IPS-11a (cell line): Measurements from ENCODE around the gene INTS11.
A peak's percentile ranks its signal among the peaks of the same experiment; 100 is the strongest.
"Not testable (repeated sequence)": the region's sequence is repeated elsewhere in the genome, so short reads cannot be mapped to it uniquely, and the experiment has no call there.

Experiments used
- H3K4me3 ChIP-seq: one replicate; pipeline ENCODE4 v1.5.1; 2013; ENCODE audit warnings: low read depth, low read length, control low read depth

INTS11 gene

GRCh38 chr1:1324524-1325287 is at the start of gene INTS11, which contains the start of gene CPTP:
INTS11 (minus strand) TSS chr1:1324660; CDS start chr1:1324608, 52 bp downstream.
CPTP (plus strand) TSS chr1:1324802; CDS start chr1:1326911, 2,109 bp downstream.
- peak within 1 kb of the TSS; percentile 82 for H3K4me3 ChIP-seq

GRCh38 chr1:1373815-1374588 is 49.5 kb upstream of the INTS11 start:
- peak overlapping the region; percentile 87 for H3K4me3 ChIP-seq

- H3K4me3 ChIP-seq = no peak overlapping the region
These were observed 48.8 kb upstream of the INTS11 start for GRCh38 chr1:1373051-1373814.

- H3K4me3 ChIP-seq = no peak overlapping the region
These were observed 47.6 kb upstream of the INTS11 start for GRCh38 chr1:1371746-1372711.

- no peak overlapping the region for H3K4me3 ChIP-seq
These were observed 46.9 kb upstream of the INTS11 start for GRCh38 chr1:1371364-1371745.

- H3K4me3 ChIP-seq = no peak overlapping the region
These were observed 46.4 kb upstream of the INTS11 start for GRCh38 chr1:1370771-1371300.

- H3K4me3 ChIP-seq = not testable (repeated sequence)
These were observed 45.6 kb upstream of the INTS11 start for GRCh38 chr1:1370094-1370493.

GRCh38 chr1:1367315-1367714 is 42.9 kb upstream of the INTS11 start:
- H3K4me3 ChIP-seq = no peak overlapping the region

- no peak overlapping the region for H3K4me3 ChIP-seq
These were observed 42.2 kb upstream of the INTS11 start for GRCh38 chr1:1366699-1367066.

GRCh38 chr1:1365875-1366698 is 41.6 kb upstream of the INTS11 start:
- H3K4me3 ChIP-seq = no peak overlapping the region

GRCh38 chr1:1364266-1364665 is 39.8 kb upstream of the INTS11 start:
- H3K4me3 ChIP-seq = no peak overlapping the region

GRCh38 chr1:1361982-1362423 is 37.5 kb upstream of the INTS11 start:
- H3K4me3 ChIP-seq = no peak overlapping the region

- H3K4me3 ChIP-seq = no peak overlapping the region
These were observed 36.9 kb upstream of the INTS11 start for GRCh38 chr1:1361233-1361981.

- no peak overlapping the region for H3K4me3 ChIP-seq
These were observed 36.2 kb upstream of the INTS11 start for GRCh38 chr1:1360506-1361169.

- no peak overlapping the region for H3K4me3 ChIP-seq
These were observed 35.4 kb upstream of the INTS11 start for GRCh38 chr1:1359664-1360468.

GRCh38 chr1:1359308-1359663 is 34.8 kb upstream of the INTS11 start:
- no peak overlapping the region for H3K4me3 ChIP-seq
